Fibroblast of gingiva (primary cell): ENCODE data around the gene IFITM2.

Experiments
- DNase-seq: peaks from one replicate; pipeline ENCODE4 v3.0.0-alpha.2; 2011; ENCODE audit warnings: low read depth

Gene IFITM2

GRCh38 chr11:293271-293851, 14.3 kb upstream of the IFITM2 start:
- DNase-seq = no peak

- no peak for DNase-seq
Observed at GRCh38 chr11:293852-294661, 13.6 kb upstream of the IFITM2 start.

GRCh38 chr11:294780-295179, 12.8 kb upstream of the IFITM2 start:
- DNase-seq = no peak

- no peak for DNase-seq
Observed at GRCh38 chr11:295351-296170, 12.1 kb upstream of the IFITM2 start.

- DNase-seq = no peak
Observed at GRCh38 chr11:296171-297050, 11.2 kb upstream of the IFITM2 start.

GRCh38 chr11:297051-297585, 10.5 kb upstream of the IFITM2 start:
- no peak for DNase-seq

GRCh38 chr11:297586-298405, 9.8 kb upstream of the IFITM2 start:
- peak; percentile 52 for DNase-seq

- no peak for DNase-seq
Observed at GRCh38 chr11:298406-299065, 9.1 kb upstream of the IFITM2 start.

- DNase-seq = no peak
Observed at GRCh38 chr11:299081-299891, 8.3 kb upstream of the IFITM2 start, which contains the start of gene IFITM5. Gene IFITM5, minus strand, starts transcription at chr11:299526. Its CDS starts 36 bp downstream, at chr11:299490.

- DNase-seq = peak; percentile 22
Observed at GRCh38 chr11:299951-300735, 7.5 kb upstream of the IFITM2 start.

GRCh38 chr11:303363-303762, 4.3 kb upstream of the IFITM2 start:
- DNase-seq = no peak

- DNase-seq = no peak
Observed at GRCh38 chr11:304061-304506, 3.5 kb upstream of the IFITM2 start.

GRCh38 chr11:304915-305843, 2.4 kb upstream of the IFITM2 start:
- DNase-seq = peak; percentile 78

GRCh38 chr11:305844-306211, 1.8 kb upstream of the IFITM2 start:
- DNase-seq = no peak

GRCh38 chr11:306645-307371, 808 bp upstream of the IFITM2 start:
- no peak for DNase-seq
